NT2/D1 (cell line): ENCODE data around the gene PIGU.
"Not testable (repeated sequence)": the region's sequence is repeated elsewhere in the genome, so short reads cannot be mapped to it uniquely, and the experiment has no call there.

ENCODE experiments used
- DNase-seq: peaks from one replicate; pipeline ENCODE4 v3.0.0-alpha.2; 2011; ENCODE audit warnings: low read depth, low spot score
- H3K27me3 ChIP-seq: 2 replicates; pipeline ENCODE4 v1.6.0; 2011; ENCODE audit warnings: mild to moderate bottlenecking; ENCODE audit not compliant: insufficient read length, insufficient read depth
- H3K36me3 ChIP-seq: 2 replicates; pipeline ENCODE4 v1.6.1; 2011; ENCODE audit warnings: mild to moderate bottlenecking, low read length, mixed read lengths; ENCODE audit not compliant: insufficient read depth, insufficient read length
- H3K4me1 ChIP-seq: 2 replicates; pipeline ENCODE4 v1.5.1; 2011; ENCODE audit not compliant: insufficient read depth, insufficient read length
- H3K4me3 ChIP-seq: 2 replicates; pipeline ENCODE4 v1.5.1; 2011; ENCODE audit warnings: low read depth; ENCODE audit not compliant: insufficient read length
- H3K9ac ChIP-seq: 2 replicates; pipeline ENCODE4 v1.6.0; 2011; ENCODE audit warnings: low read depth; ENCODE audit not compliant: insufficient read length
- H3K9me3 ChIP-seq: 2 replicates; pipeline ENCODE4 v1.5.1; 2011; ENCODE audit warnings: mild to moderate bottlenecking, low read length; ENCODE audit not compliant: insufficient read depth
- SUZ12 ChIP-seq: IDR thresholded peaks from 2 replicates; pipeline ENCODE4 v1.6.1; 2011; ENCODE audit not compliant: insufficient read length, insufficient read depth; ENCODE audit errors: extremely low read depth
- YY1 ChIP-seq: IDR thresholded peaks from 2 replicates; pipeline ENCODE4 v1.6.1; 2011; ENCODE audit not compliant: insufficient read length, insufficient read depth
- ZNF274 ChIP-seq: IDR thresholded peaks from 2 replicates; pipeline ENCODE4 v1.6.1; 2011; ENCODE audit warnings: mild to moderate bottlenecking, low read depth, low read length

Gene PIGU

GRCh38 chr20:34624629-34625028, 52.3 kb downstream of the PIGU start:
- no peaks in the 10 kb centered on the region for H3K27me3 ChIP-seq
- DNase-seq: no peak
- H3K9ac ChIP-seq: no peak overlapping the region
- H3K9me3 ChIP-seq: no peaks in the 10 kb centered on the region
- peaks cover 5% of the 10 kb centered on the region for H3K36me3 ChIP-seq
- H3K4me1 ChIP-seq: no peaks in the 10 kb centered on the region
- H3K4me3 ChIP-seq: no peak overlapping the region
- TF ChIP-seq ZNF274 (no peak), SUZ12 (no peak), YY1 (no peak)

GRCh38 chr20:34622821-34623451, 54.0 kb downstream of the PIGU start:
- no peaks in the 10 kb centered on the region for H3K27me3 ChIP-seq
- no peak for TF ChIP-seq SUZ12
- no peak for TF ChIP-seq YY1
- TF ChIP-seq ZNF274: no peak
- peaks cover 5% of the 10 kb centered on the region for H3K36me3 ChIP-seq
- no peak for DNase-seq
- H3K9me3 ChIP-seq: 0 out of 2 replicates have a peak, but pooled peaks cover under 1% of the 10 kb centered on the region
- no peak overlapping the region for H3K9ac ChIP-seq
- H3K4me1 ChIP-seq: no peaks in the 10 kb centered on the region
- no peak overlapping the region for H3K4me3 ChIP-seq

- Histone ChIP-seq H3K36me3 (peaks cover 7% of the 10 kb centered on the region), H3K4me1 (no peaks in the 10 kb centered on the region), H3K4me3 (no peak overlapping the region), H3K9me3 (peaks cover 13% of the 10 kb centered on the region; the same call in 1 of the 2 replicates), H3K27me3 (no peaks in the 10 kb centered on the region), H3K9ac (no peak overlapping the region)
- DNase-seq: no peak
- no peak for TF ChIP-seq YY1
- TF ChIP-seq SUZ12: no peak
- TF ChIP-seq ZNF274: no peak
These were observed 55.2 kb downstream of the PIGU start for GRCh38 chr20:34621383-34622367.

- Histone ChIP-seq H3K27me3 (no peaks in the 10 kb centered on the region), H3K36me3 (peaks cover 7% of the 10 kb centered on the region), H3K4me3 (no peak overlapping the region), H3K9ac (no peak overlapping the region), H3K4me1 (no peaks in the 10 kb centered on the region), H3K9me3 (peaks cover 14% of the 10 kb centered on the region; the same call in 1 of the 2 replicates)
- no peak for TF ChIP-seq SUZ12
- no peak for TF ChIP-seq ZNF274
- TF ChIP-seq YY1: no peak
- DNase-seq: no peak
These were observed 55.9 kb downstream of the PIGU start for GRCh38 chr20:34621036-34621343.

- TF ChIP-seq ZNF274 (no peak), YY1 (no peak), SUZ12 (no peak)
- Histone ChIP-seq H3K9ac (no peak overlapping the region), H3K4me3 (no peak overlapping the region), H3K4me1 (no peaks in the 10 kb centered on the region), H3K9me3 (peaks cover 14% of the 10 kb centered on the region; the same call in 1 of the 2 replicates), H3K36me3 (peaks cover 12% of the 10 kb centered on the region), H3K27me3 (no peaks in the 10 kb centered on the region)
- DNase-seq: no peak
These were observed 58.2 kb downstream of the PIGU start for GRCh38 chr20:34618676-34619075.

- H3K4me3 ChIP-seq, H3K27me3 ChIP-seq, DNase-seq, H3K9ac ChIP-seq, H3K4me1 ChIP-seq: not testable (repeated sequence)
- H3K9me3 ChIP-seq: peaks cover 14% of the 10 kb centered on the region; the same call in 1 of the 2 replicates
- peaks cover 12% of the 10 kb centered on the region for H3K36me3 ChIP-seq
These were observed 60.0 kb downstream of the PIGU start for GRCh38 chr20:34616913-34617312.

- no peak for DNase-seq
- Histone ChIP-seq H3K27me3 (no peaks in the 10 kb centered on the region), H3K4me1 (no peaks in the 10 kb centered on the region), H3K36me3 (peaks cover 7% of the 10 kb centered on the region), H3K9ac (no peak overlapping the region), H3K4me3 (no peak overlapping the region), H3K9me3 (peaks cover 14% of the 10 kb centered on the region; the same call in 1 of the 2 replicates)
- no peak for TF ChIP-seq SUZ12
- no peak for TF ChIP-seq YY1
These were observed 61.4 kb downstream of the PIGU start for GRCh38 chr20:34615477-34615876.

GRCh38 chr20:34611976-34612375, 64.9 kb downstream of the PIGU start:
- not testable (repeated sequence) for H3K4me3 ChIP-seq, DNase-seq, H3K36me3 ChIP-seq, H3K4me1 ChIP-seq, H3K9ac ChIP-seq, H3K9me3 ChIP-seq, H3K27me3 ChIP-seq
